Gastrocnemius medialis (tissue), 4 donors: ENCODE results near the gene PRDX5. TPM values are rescaled to one million over a fixed set of nuclear protein-coding genes. Genes with fewer than 3 reads are reported as not detected.

ENCODE experiments used
- ATAC-seq, 2 donors: fragments of 150-250 bp; one replicate each; pipeline ENCODE4 v1.9.1; 2016
- DNase-seq, 2 donors: peaks; one replicate each; pipeline ENCODE4 v3.0.0-alpha.2; 2019
- H3K27ac ChIP-seq, 4 donors: fragments of 200-600 bp; sonication (generic); 1 replicate in 1 of 4; 2 replicates in 3 of 4; pipeline ENCODE4 v1.5.1; 2016 to 2018; ENCODE audit warnings: mild to moderate bottlenecking in 2 of 4, moderate library complexity in 1 of 4
- H3K27me3 ChIP-seq, 3 donors: fragments of 200-600 bp; sonication (generic) in 2 of 3; 1 replicate in 1 of 3; 2 replicates in 2 of 3; pipeline versions ENCODE4 v1.5.1 to v1.6.0; 2016 to 2019; ENCODE audit warnings: mild to moderate bottlenecking in 1 of 3, moderate library complexity in 1 of 3
- H3K36me3 ChIP-seq, 2 donors: fragments of 200-600 bp; sonication (generic) in 1 of 2; one replicate each; pipeline ENCODE4 v1.5.1; 2017 to 2018
- H3K4me1 ChIP-seq, 2 donors: fragments of 200-600 bp; sonication (generic) in 1 of 2; one replicate each; pipeline ENCODE4 v1.5.1; 2016 to 2017; ENCODE audit warnings: mild to moderate bottlenecking in 2 of 2
- H3K4me3 ChIP-seq, 4 donors: fragments of 200-600 bp; sonication (generic) in 3 of 4; 1 replicate in 1 of 4; 2 replicates in 3 of 4; pipeline ENCODE4 v1.5.1; 2016 to 2019; ENCODE audit warnings: mild to moderate bottlenecking in 2 of 4
- H3K9me3 ChIP-seq, 3 donors: fragments of 200-600 bp; sonication (generic) in 2 of 3; 1 replicate in 1 of 3; 2 replicates in 2 of 3; pipeline ENCODE4 v1.5.1; 2016 to 2019
- CTCF ChIP-seq, 5 experiments: fragments of 450-650 bp in 3 of 5; fragments of 200-600 bp in 2 of 5; sonication (generic) in 2 of 5; IDR thresholded peaks in 4 of 5; conservative IDR thresholded peaks in 1 of 5; 1 replicate in 4 of 5; 2 replicates in 1 of 5; pipeline ENCODE4 v1.5.1; 2016 to 2019; ENCODE audit warnings: antibody characterized with exemption in 5 of 5, mild to moderate bottlenecking in 3 of 5, moderate library complexity in 3 of 5
- POLR2A ChIP-seq, 2 donors: fragments of 450-650 bp; IDR thresholded peaks; one replicate each; pipeline ENCODE4 v1.6.1; 2017; ENCODE audit warnings: antibody characterized with exemption in 2 of 2, mild to moderate bottlenecking in 2 of 2, moderate library complexity in 2 of 2
- in situ Hi-C, 4 donors: fragments of 200-750 bp; cut with MboI; loops; one replicate each; pipeline versions ENCODE4 v1.15.0 to v1.8.0; 2017; ENCODE audit warnings: low sequenced_read_pairs in 4 of 4
- intact Hi-C: fragments of 100-400 bp; cut with DNase I; formaldehyde crosslinking; loops from one replicate; pipeline ENCODE4 v1.15.1; 2023; ENCODE audit warnings: low total_unique reads
- microRNA counts, 2 donors: library from miRNA; unstranded; fragments of <30 nt; microRNA quantifications; one replicate each; lab custom pipeline; 2016
- microRNA-seq, 2 donors: library from miRNA; unstranded; fragments of <30 nt; microRNA quantifications; one replicate each; pipeline ENCODE4, GENCODE V29; 2016; ENCODE audit warnings: borderline replicate concordance in 2 of 2
- total RNA-seq, 4 donors: library from RNA; depleted of rRNA; stranded (reverse); fragments of >200 nt; gene quantifications; one replicate each; pipeline versions ENCODE4 v1.1.0 to v1.2.3, GENCODE V29; 2016

The PRDX5 gene
- total RNA-seq, 4 donors from 2014 or later, result 170 to 257 (median 219) TPM

GRCh38 chr11:64367931-64368672, 50.2 kb downstream of the PRDX5 start:
- in situ Hi-C loops, result no loop called here
- peaks cover 0 to 48% of the 10 kb centered on the region in 2 donors for H3K36me3 ChIP-seq
- ATAC-seq (no peak), DNase-seq (no peak)
- no peaks in the 10 kb centered on the region for H3K9me3 ChIP-seq
- H3K4me1 ChIP-seq, result no peaks in the 10 kb centered on the region
- H3K27me3 ChIP-seq, result no peaks in the 10 kb centered on the region
- intact Hi-C loops, result no loop called here
- no peak overlapping the region for H3K4me3 ChIP-seq
- TF ChIP-seq POLR2A (IDR thresholded peaks at IDR 0.05), result no peak
- H3K27ac ChIP-seq, result no peak overlapping the region

- Histone ChIP-seq H3K27me3 (no peaks in the 10 kb centered on the region), H3K4me1 (no peaks in the 10 kb centered on the region), H3K36me3 (peaks cover 0 to 43% of the 10 kb centered on the region in 2 donors), H3K27ac (no peak overlapping the region), H3K9me3 (no peaks in the 10 kb centered on the region), H3K4me3 (no peak overlapping the region)
- intact Hi-C loops (no loop called here), in situ Hi-C loops (no loop called here)
- ATAC-seq (no peak), DNase-seq (no peak)
- TF ChIP-seq POLR2A (IDR thresholded peaks at IDR 0.05) (no peak), CTCF (IDR thresholded peaks at IDR 0.05 in 4 of 5, conservative IDR thresholded peaks at IDR 0.05 in 1 of 5) (no peak)
Measured at GRCh38 chr11:64368673-64369074, 50.8 kb downstream of the PRDX5 start.

- H3K36me3 ChIP-seq, result peaks cover 0 to 36% of the 10 kb centered on the region in 2 donors
- no peak overlapping the region for H3K27ac ChIP-seq
- no peak for ATAC-seq
- no peaks in the 10 kb centered on the region for H3K27me3 ChIP-seq
- intact Hi-C loops, result no loop called here
- DNase-seq, result no peak
- in situ Hi-C loops, result no loop called here
- H3K9me3 ChIP-seq, result no peaks in the 10 kb centered on the region
- H3K4me3 ChIP-seq, result no peak overlapping the region
- TF ChIP-seq CTCF (IDR thresholded peaks at IDR 0.05 in 4 of 5, conservative IDR thresholded peaks at IDR 0.05 in 1 of 5) (no peak), POLR2A (IDR thresholded peaks at IDR 0.05) (no peak)
- no peaks in the 10 kb centered on the region for H3K4me1 ChIP-seq
Measured at GRCh38 chr11:64369440-64370421, 51.8 kb downstream of the PRDX5 start.

- Histone ChIP-seq H3K27me3 (no peaks in the 10 kb centered on the region), H3K9me3 (no peaks in the 10 kb centered on the region), H3K27ac (no peak overlapping the region), H3K36me3 (peaks cover 0 to 25% of the 10 kb centered on the region in 2 donors), H3K4me1 (no peaks in the 10 kb centered on the region), H3K4me3 (no peak overlapping the region)
- DNase-seq (no peak), ATAC-seq (no peak)
- intact Hi-C loops (no loop called here), in situ Hi-C loops (no loop called here)
- TF ChIP-seq CTCF (IDR thresholded peaks at IDR 0.05 in 4 of 5, conservative IDR thresholded peaks at IDR 0.05 in 1 of 5) (no peak), POLR2A (IDR thresholded peaks at IDR 0.05) (no peak)
Measured at GRCh38 chr11:64371201-64371600, 53.3 kb downstream of the PRDX5 start.

MicroRNA genes within 50 kb of the gene (microRNA counts, 767-probe panel; counts per million panel counts)
- 356 to 448 counts per million in 2 donors for microRNA hsa-miR-1237 (lab: Ali Mortazavi, UCI)

Small RNAs within 50 kb of the gene (microRNA-seq; reads per million reads assigned to microRNA genes)
- 0 reads per million in 2 donors for gene MIR1237
- 0 reads per million in 2 donors for gene MIR7155

Other genes with a start within 250 kb of the PRDX5 start
- gene MACROD1, start 152.0 kb upstream of the PRDX5 start, total RNA-seq, result 100 to 1,000 TPM; 162 to 308 (median 205) TPM
- 100 to 1,000 TPM; 141 to 193 (median 168) TPM for gene STIP1, start 131.9 kb upstream of the PRDX5 start, total RNA-seq
- gene FERMT3, start 111.4 kb upstream of the PRDX5 start, total RNA-seq, result 10 to 100 TPM in 1 of 4 donors, 1 to 10 TPM in 3; 2.8 to 10.4 (median 6.1) TPM
- gene TRPT1, start 91.9 kb upstream of the PRDX5 start, total RNA-seq, result 100 to 1,000 TPM in 3 of 4 donors, 10 to 100 TPM in 1; 80.9 to 231 (median 139) TPM
- gene NUDT22, start 91.8 kb upstream of the PRDX5 start, total RNA-seq, result 10 to 100 TPM; 32.3 to 70.7 (median 53.4) TPM
- gene DNAJC4, start 87.6 kb upstream of the PRDX5 start, total RNA-seq, result 10 to 100 TPM; 13.8 to 30.0 (median 18.9) TPM
- 10 to 100 TPM; 33.6 to 87.5 (median 58.2) TPM for gene VEGFB, start 83.5 kb upstream of the PRDX5 start, total RNA-seq
- gene FKBP2, start 77.0 kb upstream of the PRDX5 start, total RNA-seq, result 10 to 100 TPM; 20.2 to 54.7 (median 27.6) TPM
- 100 to 1,000 TPM; 144 to 444 (median 237) TPM for gene PPP1R14B, start 71.2 kb upstream of the PRDX5 start, total RNA-seq
- 1 to 10 TPM; 4.7 to 9.7 (median 6.2) TPM for gene PLCB3, start 66.6 kb upstream of the PRDX5 start, total RNA-seq
- gene BAD, start 33.5 kb upstream of the PRDX5 start, total RNA-seq, result 10 to 100 TPM; 27.8 to 88.0 (median 76.3) TPM
- 10 to 100 TPM; 13.8 to 28.9 (median 20.4) TPM for gene GPR137, start 32.3 kb upstream of the PRDX5 start, total RNA-seq
- gene KCNK4, start 26.8 kb upstream of the PRDX5 start, total RNA-seq, result not detected
- gene CATSPERZ, start 17.8 kb upstream of the PRDX5 start, total RNA-seq, result not detected
- gene ESRRA, start 12.6 kb upstream of the PRDX5 start, total RNA-seq, result 100 to 1,000 TPM; 192 to 471 (median 260) TPM
- gene TRMT112, start 562 bp upstream of the PRDX5 start, total RNA-seq, result 100 to 1,000 TPM; 133 to 226 (median 194) TPM
- gene CCDC88B, start 22.1 kb downstream of the PRDX5 start, total RNA-seq, result 1 to 10 TPM in 3 of 4 donors, under 1 TPM in 1; 0.98 to 5.2 (median 2.1) TPM
- 10 to 100 TPM; 16.6 to 27.0 (median 17.2) TPM for gene RPS6KA4, start 41.0 kb downstream of the PRDX5 start, total RNA-seq
- gene SLC22A11, start 237.8 kb downstream of the PRDX5 start, total RNA-seq, result not detected